Suprapubic skin (tissue), 4 donors: Measurements from ENCODE around the gene BSPH1. TPM values are rescaled to one million over a fixed set of nuclear protein-coding genes. Genes with fewer than 3 reads are reported as not detected.

ENCODE experiments used
- DNase-seq, 2 donors: peaks; one replicate each; pipeline ENCODE4 v3.0.0-alpha.2; 2019; ENCODE audit warnings: low spot score in 2 of 2
- H3K27ac ChIP-seq: fragments of 200-600 bp; sonication (generic); one replicate; pipeline ENCODE4 v1.5.1; 2019
- H3K27me3 ChIP-seq: fragments of 200-600 bp; sonication (generic); one replicate; pipeline ENCODE4 v1.5.1; 2019
- H3K36me3 ChIP-seq: fragments of 200-600 bp; sonication (generic); one replicate; pipeline ENCODE4 v1.5.1; 2019
- H3K4me1 ChIP-seq: fragments of 200-600 bp; sonication (generic); one replicate; pipeline ENCODE4 v1.5.1; 2019
- H3K4me3 ChIP-seq: fragments of 200-600 bp; sonication (generic); one replicate; pipeline ENCODE4 v1.5.1; 2019; ENCODE audit warnings: mild to moderate bottlenecking
- H3K9me3 ChIP-seq: fragments of 200-600 bp; sonication (generic); one replicate; pipeline ENCODE4 v1.5.1; 2019
- CTCF ChIP-seq, 2 donors: fragments of 200-600 bp in 1 of 2; fragments of 450-650 bp in 1 of 2; sonication (generic) in 1 of 2; IDR thresholded peaks; one replicate each; pipeline ENCODE4 v1.5.1; 2016 to 2019; ENCODE audit warnings: antibody characterized with exemption in 2 of 2, mild to moderate bottlenecking in 1 of 2, moderate library complexity in 1 of 2
- EP300 ChIP-seq: sonication (generic); formaldehyde crosslinking; IDR thresholded peaks from one replicate; pipeline ENCODE4 v1.6.1; 2017; ENCODE audit warnings: antibody characterized with exemption
- POLR2A ChIP-seq, 2 donors: fragments of 450-650 bp; IDR thresholded peaks; one replicate each; pipeline ENCODE4 v1.6.1; 2017; ENCODE audit warnings: antibody characterized with exemption in 2 of 2, mild to moderate bottlenecking in 2 of 2, moderate library complexity in 2 of 2
- POLR2AphosphoS5 ChIP-seq, 3 donors: sonication (generic); formaldehyde crosslinking; IDR thresholded peaks; one replicate each; pipeline ENCODE4 v1.6.1; 2017; ENCODE audit warnings: antibody characterized with exemption in 3 of 3
- WGBS: methylation state at CpG from one replicate; pipeline ENCODE4 v1.1.5; 2018; 5-methylcytosine and 5-hydroxymethylcytosine counted together
- total RNA-seq, 4 donors: library from RNA; depleted of rRNA; stranded (reverse); fragments of >200 nt; gene quantifications; one replicate each; pipeline ENCODE4 v1.1.0, GENCODE V29; 2016

The BSPH1 gene
- not detected for total RNA-seq

GRCh38 chr19:47992070-47992469 is at the start of gene BSPH1:
BSPH1 (minus strand) TSS chr19:47992170; CDS start chr19:47992081, 89 bp downstream.
- H3K4me3 ChIP-seq = no peak within 1 kb of the TSS
- H3K36me3 ChIP-seq = no peaks in the 10 kb centered on the region
- 53% methylated on average over 2 of the region's 2 CpGs for WGBS
- H3K9me3 ChIP-seq = no peaks in the 10 kb centered on the region
- H3K27me3 ChIP-seq = peaks cover 45% of the 10 kb centered on the region
- TF ChIP-seq POLR2A (IDR thresholded peaks at IDR 0.05) = no peak
- TF ChIP-seq CTCF (IDR thresholded peaks at IDR 0.05) = no peak
- no peak within 1 kb of the TSS for H3K27ac ChIP-seq
- DNase-seq = no peak
- H3K4me1 ChIP-seq = no peaks in the 10 kb centered on the region

- no peak for DNase-seq
- H3K36me3 ChIP-seq = no peaks in the 10 kb centered on the region
- no peak overlapping the region for H3K27ac ChIP-seq
- H3K9me3 ChIP-seq = no peaks in the 10 kb centered on the region
- H3K27me3 ChIP-seq = peaks cover 15% of the 10 kb centered on the region
- H3K4me3 ChIP-seq = no peak overlapping the region
- 95% methylated on average over 2 of the region's 2 CpGs for WGBS
- TF ChIP-seq EP300 = no peak
- TF ChIP-seq POLR2A (IDR thresholded peaks at IDR 0.05) = no peak
- TF ChIP-seq CTCF (IDR thresholded peaks at IDR 0.05) = no peak
- TF ChIP-seq POLR2AphosphoS5 (IDR thresholded peaks at IDR 0.05) = no peak
- H3K4me1 ChIP-seq = no peaks in the 10 kb centered on the region
These were observed 44.8 kb upstream of the BSPH1 start for GRCh38 chr19:48036765-48037164.

GRCh38 chr19:48033604-48034003 is 41.6 kb upstream of the BSPH1 start:
- H3K27me3 ChIP-seq = peaks cover 15% of the 10 kb centered on the region
- H3K36me3 ChIP-seq = no peaks in the 10 kb centered on the region
- WGBS = 83% methylated on average over 5 of the region's 5 CpGs
- no peaks in the 10 kb centered on the region for H3K9me3 ChIP-seq
- TF ChIP-seq EP300 (no peak), POLR2AphosphoS5 (IDR thresholded peaks at IDR 0.05) (no peak), POLR2A (IDR thresholded peaks at IDR 0.05) (no peak), CTCF (IDR thresholded peaks at IDR 0.05) (no peak)
- H3K4me3 ChIP-seq = no peak overlapping the region
- no peaks in the 10 kb centered on the region for H3K4me1 ChIP-seq
- H3K27ac ChIP-seq = no peak overlapping the region
- no peak for DNase-seq

GRCh38 chr19:48030073-48030472 is 38.1 kb upstream of the BSPH1 start:
- Histone ChIP-seq H3K36me3 (no peaks in the 10 kb centered on the region), H3K27me3 (peaks cover 15% of the 10 kb centered on the region), H3K4me3 (no peak overlapping the region), H3K4me1 (no peaks in the 10 kb centered on the region), H3K9me3 (no peaks in the 10 kb centered on the region), H3K27ac (no peak overlapping the region)
- WGBS = 63% methylated on average over 10 of the region's 10 CpGs
- no peak for DNase-seq
- no peak for TF ChIP-seq POLR2AphosphoS5 (IDR thresholded peaks at IDR 0.05)
- TF ChIP-seq CTCF (IDR thresholded peaks at IDR 0.05) = no peak
- TF ChIP-seq POLR2A (IDR thresholded peaks at IDR 0.05) = no peak
- no peak for TF ChIP-seq EP300

GRCh38 chr19:48029431-48029830 is 37.5 kb upstream of the BSPH1 start:
- DNase-seq = no peak
- 72% methylated on average over 7 of the region's 7 CpGs for WGBS
- Histone ChIP-seq H3K9me3 (no peaks in the 10 kb centered on the region), H3K27ac (no peak overlapping the region), H3K4me1 (no peaks in the 10 kb centered on the region), H3K27me3 (peaks cover 16% of the 10 kb centered on the region), H3K4me3 (no peak overlapping the region), H3K36me3 (no peaks in the 10 kb centered on the region)
- TF ChIP-seq POLR2AphosphoS5 (IDR thresholded peaks at IDR 0.05) (no peak), EP300 (no peak), POLR2A (IDR thresholded peaks at IDR 0.05) (no peak), CTCF (IDR thresholded peaks at IDR 0.05) (no peak)
